Naive thymus-derived CD4-positive, alpha-beta T cell (primary cell): ENCODE measurements around the gene REXO1. TPM values are rescaled to one million over a fixed set of nuclear protein-coding genes. Genes with fewer than 3 reads are reported as not detected.
"Not testable (repeated sequence)": the region's sequence is repeated elsewhere in the genome, so short reads cannot be mapped to it uniquely, and the experiment has no call there.

Source experiments
- ATAC-seq: fragments of 150-1000 bp; cut with Tn5 transposase; 2 replicates; pipeline ENCODE4 v1.10.0; 2021; ENCODE audit warnings: mild to moderate bottlenecking, moderate library complexity
- CTCF ChIA-PET: fragments of 350-600 bp; sonication (Branson Sonifier 250); formaldehyde crosslinking; loops from one replicate; lab custom pipeline; 2021; ENCODE audit warnings: antibody characterized with exemption; lab: Charles Lee
- POLR2A ChIA-PET: fragments of 350-600 bp; sonication (Branson Sonifier 250); formaldehyde crosslinking; loops from one replicate; lab custom pipeline; 2021; ENCODE audit warnings: antibody characterized with exemption, inconsistent platforms; lab: Charles Lee
- DNase-seq, 9 donors: peaks; one replicate each; pipeline versions ENCODE4 v3.0.0 to v3.0.0-alpha.2; 2020 to 2022; ENCODE audit warnings: mixed read lengths in 1 of 9
- H3K27ac ChIP-seq: one replicate; pipeline ENCODE4 v1.7.0; 2013; ENCODE audit warnings: mild to moderate bottlenecking, low read depth, low read length, moderate library complexity
- H3K27me3 ChIP-seq, 2 donors: one replicate each; pipeline ENCODE4 v1.7.0; 2013; ENCODE audit warnings: low read length in 2 of 2, mild to moderate bottlenecking in 2 of 2, moderate library complexity in 2 of 2; ENCODE audit not compliant: control insufficient read depth in 2 of 2, insufficient read depth in 2 of 2
- H3K36me3 ChIP-seq, 3 experiments: 1 replicate in 2 of 3; 2 replicates in 1 of 3; pipeline ENCODE4 v1.7.0; 2013; ENCODE audit warnings: low read length in 3 of 3, mild to moderate bottlenecking in 3 of 3, moderate library complexity in 1 of 3; ENCODE audit not compliant: insufficient read depth in 3 of 3, control insufficient read depth in 2 of 3
- H3K4me1 ChIP-seq, 2 donors: one replicate each; pipeline ENCODE4 v1.7.0; 2013; ENCODE audit warnings: low read length in 2 of 2, mild to moderate bottlenecking in 2 of 2, moderate library complexity in 1 of 2; ENCODE audit not compliant: control insufficient read depth in 2 of 2, insufficient read depth in 2 of 2
- H3K4me3 ChIP-seq: 2 replicates; pipeline ENCODE4 v1.7.0; 2013; ENCODE audit warnings: mild to moderate bottlenecking, low read length
- H3K9me3 ChIP-seq, 3 experiments: 1 replicate in 2 of 3; 2 replicates in 1 of 3; pipeline ENCODE4 v1.7.0; 2013; ENCODE audit warnings: low read length in 3 of 3; ENCODE audit not compliant: control insufficient read depth in 2 of 3
- H3K27ac Mint-ChIP-seq, 9 donors: one replicate each; pipeline ENCODE4 v1.8.0; 2020 to 2022; ENCODE audit warnings: mixed read lengths in 9 of 9, mild to moderate bottlenecking in 8 of 9, moderate library complexity in 5 of 9, inconsistent platforms in 2 of 9
- H3K27me3 Mint-ChIP-seq, 5 donors: one replicate each; pipeline ENCODE4 v1.8.0; 2021 to 2022; ENCODE audit warnings: mixed read lengths in 5 of 5, mild to moderate bottlenecking in 1 of 5
- H3K36me3 Mint-ChIP-seq, 5 donors: one replicate each; pipeline ENCODE4 v1.8.0; 2020 to 2022; ENCODE audit warnings: mixed read lengths in 5 of 5, mild to moderate bottlenecking in 3 of 5, inconsistent platforms in 1 of 5
- H3K4me1 Mint-ChIP-seq, 7 donors: one replicate each; pipeline ENCODE4 v1.8.0; 2020 to 2022; ENCODE audit warnings: mixed read lengths in 7 of 7, mild to moderate bottlenecking in 3 of 7, inconsistent platforms in 1 of 7
- H3K4me3 Mint-ChIP-seq, 10 donors: one replicate each; pipeline ENCODE4 v1.8.0; 2020 to 2022; ENCODE audit warnings: mild to moderate bottlenecking in 10 of 10, mixed read lengths in 10 of 10, moderate library complexity in 6 of 10, inconsistent platforms in 2 of 10
- H3K9me3 Mint-ChIP-seq, 11 donors: one replicate each; pipeline ENCODE4 v1.8.0; 2020 to 2022; ENCODE audit warnings: mixed read lengths in 11 of 11, mild to moderate bottlenecking in 4 of 11, inconsistent platforms in 1 of 11, moderate library complexity in 1 of 11
- intact Hi-C, 2 donors: fragments of 100-400 bp; cut with micrococcal nuclease; formaldehyde crosslinking; loops; one replicate each; pipeline ENCODE4 v1.15.1; 2023
- polyA plus RNA-seq, 2 donors: library from polyadenylated mRNA; unstranded; fragments of 300-500 nt; fragmentation: Illumina TruSeq; gene quantifications; one replicate each; pipeline ENCODE4 v1.2.3, GENCODE V29; 2021
- total RNA-seq, 6 experiments: library from RNA in 5 of 6; stranded (reverse) in 5 of 6; gene quantifications; 1 replicate in 5 of 6; 2 replicates in 1 of 6; pipeline ENCODE4 v1.2.3 and lab custom pipeline; 2021 to 2026

Gene REXO1
- total and polyA plus RNA-seq, 7 experiments from 2014 or later: 5.4 to 92.6 (median 56.7) TPM

GRCh38 chr19:1878583-1878982 is 30.3 kb upstream of the REXO1 start:
- H3K9me3 ChIP-seq, CTCF ChIA-PET, H3K27me3 ChIP-seq, DNase-seq, H3K4me3 ChIP-seq, H3K9me3 Mint-ChIP-seq, H3K27me3 Mint-ChIP-seq, POLR2A ChIA-PET, ATAC-seq, intact Hi-C loops, H3K27ac ChIP-seq: not testable (repeated sequence)
- H3K36me3 ChIP-seq: peaks cover 0 to 24% (median 0%) of the 10 kb centered on the region in 3 experiments
- Mint-ChIP-seq H3K36me3 (peaks cover 3 to 17% (median 4%) of the 10 kb centered on the region in 5 donors), H3K27ac (peak overlapping the region in 3 of 9 donors; percentile 12 to 79 (median 69)), H3K4me1 (peaks cover 21 to 46% (median 37%) of the 10 kb centered on the region in 7 donors), H3K4me3 (peak overlapping the region in 1 of 10 donors; percentile 13)
- H3K4me1 ChIP-seq: peaks cover 37 to 40% of the 10 kb centered on the region in 2 donors

DNA sequence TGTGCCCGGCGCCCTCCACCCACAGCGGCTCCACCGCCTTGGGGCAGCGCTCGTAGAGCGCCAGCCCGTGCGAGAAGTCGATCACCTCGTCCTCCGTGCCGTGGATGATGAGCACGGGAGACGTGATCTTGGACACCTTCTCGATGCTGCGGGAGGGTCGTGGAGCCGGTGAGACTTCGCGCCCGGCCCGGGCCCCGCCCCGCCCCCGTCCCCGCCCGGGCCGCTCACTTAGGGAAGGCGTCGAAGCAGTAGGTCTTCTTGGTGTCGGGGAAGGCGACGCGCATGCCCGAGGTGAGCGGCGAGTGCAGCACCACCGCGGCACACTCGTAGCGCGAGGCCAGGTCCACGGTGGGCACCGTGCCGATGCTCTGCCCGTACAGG is 29.0 kb upstream of the REXO1 start:
- H3K27ac Mint-ChIP-seq, H3K9me3 ChIP-seq, ATAC-seq, H3K27me3 ChIP-seq, DNase-seq, H3K4me3 Mint-ChIP-seq, H3K36me3 Mint-ChIP-seq, intact Hi-C loops, H3K27me3 Mint-ChIP-seq, H3K9me3 Mint-ChIP-seq, H3K4me3 ChIP-seq, H3K27ac ChIP-seq: not testable (repeated sequence)
- ChIA-PET POLR2A (interaction anchor here (1.6 to 3.2 kb wide), 3 partner anchors 8 to 21 kb away, joined by 13 to 21 read pairs (median 17); partner anchors contain the start of gene ABHD17A), CTCF (interaction anchor here (1.0 kb wide), 1 partner anchor 19 kb away, joined by 3 read pairs; no protein-coding TSS in a partner anchor)
- H3K36me3 ChIP-seq: peaks cover 0 to 36% (median 0%) of the 10 kb centered on the region in 3 experiments
- H3K4me1 ChIP-seq: peaks cover 35 to 39% of the 10 kb centered on the region in 2 donors
- H3K4me1 Mint-ChIP-seq: peaks cover 13 to 43% (median 25%) of the 10 kb centered on the region in 7 donors

DNA sequence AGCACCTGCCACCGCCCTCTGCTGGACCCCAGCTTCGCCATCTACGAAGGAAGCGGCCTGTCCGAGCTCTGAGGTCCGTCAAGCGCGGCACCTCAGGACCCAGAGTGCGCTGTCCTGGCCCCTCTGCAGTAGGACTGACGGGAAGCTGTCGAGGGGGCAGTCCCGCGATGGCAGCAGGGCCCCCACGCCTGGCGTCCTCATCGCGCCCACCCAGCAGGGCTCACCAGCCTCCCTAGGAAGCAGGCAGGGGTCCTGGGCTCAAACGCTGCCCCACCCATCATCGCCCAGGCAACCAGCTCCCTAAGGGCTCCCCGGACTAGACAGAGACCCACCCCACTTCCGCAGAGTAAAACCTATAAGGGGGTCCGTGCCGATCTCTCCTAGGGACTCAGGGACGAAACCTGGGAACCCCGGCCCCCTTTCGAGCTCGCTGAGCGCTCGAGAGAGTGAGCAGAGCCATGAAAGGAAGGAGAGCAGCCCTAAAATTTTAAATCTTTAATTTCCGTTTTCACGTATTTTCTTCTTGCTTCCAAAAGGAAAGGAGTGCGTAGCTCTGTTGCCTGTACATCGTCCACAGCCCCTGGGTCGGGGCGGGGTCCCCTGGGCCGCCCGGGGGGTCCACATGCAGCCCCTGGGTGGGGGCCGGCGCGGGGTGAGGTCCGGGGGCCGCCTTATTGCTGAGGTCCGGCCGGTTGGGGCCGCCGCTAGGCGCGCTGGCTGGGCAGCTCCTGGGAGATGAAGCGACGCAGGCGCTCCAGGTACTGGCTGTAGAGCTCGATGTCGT is 28.4 kb upstream of the REXO1 start:
- DNase-seq, H3K9me3 ChIP-seq, H3K27me3 ChIP-seq, H3K27me3 Mint-ChIP-seq, H3K9me3 Mint-ChIP-seq, H3K36me3 Mint-ChIP-seq: not testable (repeated sequence)
- peak overlapping the region; percentile 92 to 98 (median 95) for H3K27ac Mint-ChIP-seq
- Histone ChIP-seq H3K4me3 (peak overlapping the region; percentile 83), H3K36me3 (peaks cover 0 to 36% (median 0%) of the 10 kb centered on the region in 3 experiments), H3K4me1 (peaks cover 30 to 35% of the 10 kb centered on the region in 2 donors), H3K27ac (peak overlapping the region; percentile 98)
- peaks cover 11 to 39% (median 21%) of the 10 kb centered on the region in 7 donors for H3K4me1 Mint-ChIP-seq
- ChIA-PET CTCF (interaction anchor here (0.8 to 1.0 kb wide), 2 partner anchors 18 to 52 kb away, joined by 3 to 4 read pairs; no protein-coding TSS in a partner anchor), POLR2A (interaction anchor here (0.7 to 3.2 kb wide), 12 partner anchors 8 to 135 kb away, joined by 3 to 40 read pairs (median 4); partner anchors contain the start of genes ABHD17A, ADAT3 and SCAMP4)
- peak; percentile 11 for ATAC-seq
- intact Hi-C loops: loop anchor here (1.0 kb wide), 5 partner anchors 8 to 29 kb away; partner anchors contain the start of genes ADAT3 (in 2 of the 2), SCAMP4 (in 2 of the 2) and ABHD17A (in 1 of the 2)
- peak overlapping the region; percentile 89 to 100 (median 98) for H3K4me3 Mint-ChIP-seq

DNA sequence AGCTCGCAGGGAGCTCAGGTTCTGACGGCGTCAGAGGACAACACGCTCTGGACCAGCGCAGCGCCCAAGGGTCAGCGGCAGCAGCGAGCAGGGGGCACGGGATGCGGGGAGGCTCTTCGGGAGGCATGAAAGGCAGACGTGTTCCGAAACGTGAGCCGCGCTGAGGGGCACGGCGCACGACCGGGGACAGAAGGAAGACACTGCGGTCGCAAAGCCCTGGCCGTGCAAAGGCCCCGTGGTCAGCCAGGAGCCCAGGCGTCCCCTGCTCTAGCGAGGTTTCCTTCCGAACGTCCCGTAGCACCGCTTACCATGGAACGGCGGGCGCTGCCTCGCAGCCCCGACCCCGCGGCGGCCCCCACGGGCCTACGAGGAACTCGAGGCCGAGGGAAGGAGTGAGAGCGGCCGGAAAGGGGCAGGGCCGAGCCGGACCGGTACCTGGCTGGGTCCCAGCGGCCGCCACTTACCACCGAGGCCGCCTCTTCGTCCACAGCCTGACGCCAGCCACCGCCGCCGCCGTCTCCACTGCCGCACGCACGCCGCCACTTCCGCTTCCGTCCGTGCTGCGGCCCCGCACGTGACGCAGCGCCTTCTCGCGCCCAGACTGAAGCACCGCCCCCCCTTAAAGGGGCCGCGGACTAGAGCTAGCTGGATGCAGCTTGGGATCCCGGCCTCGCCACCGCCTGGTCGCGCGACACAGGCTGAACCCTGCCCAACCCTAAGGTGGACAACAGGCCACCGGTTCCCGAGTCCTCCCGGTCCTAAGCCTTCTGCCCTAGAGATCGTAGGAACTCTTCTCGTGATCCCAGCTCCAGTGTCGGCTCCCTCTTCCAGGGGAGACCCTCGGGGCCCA is 27.6 kb upstream of the REXO1 start:
- H3K27me3 Mint-ChIP-seq: peaks cover 0 to 2% (median 0%) of the 10 kb centered on the region in 5 donors
- peak; percentile 75 to 92 (median 85) for DNase-seq
- Histone ChIP-seq H3K27me3 (no peaks in the 10 kb centered on the region), H3K36me3 (peaks cover 0 to 42% (median 0%) of the 10 kb centered on the region in 3 experiments), H3K4me3 (peak overlapping the region; percentile 83), H3K27ac (peak overlapping the region; percentile 98), H3K9me3 (no peaks in the 10 kb centered on the region), H3K4me1 (peaks cover 27 to 31% of the 10 kb centered on the region in 2 donors)
- peaks cover 0 to 9% (median 0%) of the 10 kb centered on the region in 5 donors for H3K36me3 Mint-ChIP-seq
- intact Hi-C loops: loop anchor here (1.0 kb wide), 5 partner anchors 8 to 29 kb away; partner anchors contain the start of genes ADAT3 (in 2 of the 2), SCAMP4 (in 2 of the 2) and ABHD17A (in 1 of the 2)
- CTCF ChIA-PET: interaction anchor here (0.7 to 1.2 kb wide), 5 partner anchors 9 to 53 kb away, joined by 3 to 4 read pairs (median 3); partner anchors contain the start of gene ABHD17A
- peaks cover 9 to 41% (median 21%) of the 10 kb centered on the region in 7 donors for H3K4me1 Mint-ChIP-seq
- H3K9me3 Mint-ChIP-seq: no peaks in the 10 kb centered on the region
- H3K4me3 Mint-ChIP-seq: peak overlapping the region; percentile 95 to 100 (median 98)
- ATAC-seq: peak; percentile 95
- peak overlapping the region; percentile 93 to 99 (median 98) for H3K27ac Mint-ChIP-seq
- POLR2A ChIA-PET: interaction anchor here (0.7 to 3.2 kb wide), 14 partner anchors 9 to 135 kb away, joined by 3 to 40 read pairs (median 4); partner anchors contain the start of genes ABHD17A, ADAT3 and SCAMP4

DNA sequence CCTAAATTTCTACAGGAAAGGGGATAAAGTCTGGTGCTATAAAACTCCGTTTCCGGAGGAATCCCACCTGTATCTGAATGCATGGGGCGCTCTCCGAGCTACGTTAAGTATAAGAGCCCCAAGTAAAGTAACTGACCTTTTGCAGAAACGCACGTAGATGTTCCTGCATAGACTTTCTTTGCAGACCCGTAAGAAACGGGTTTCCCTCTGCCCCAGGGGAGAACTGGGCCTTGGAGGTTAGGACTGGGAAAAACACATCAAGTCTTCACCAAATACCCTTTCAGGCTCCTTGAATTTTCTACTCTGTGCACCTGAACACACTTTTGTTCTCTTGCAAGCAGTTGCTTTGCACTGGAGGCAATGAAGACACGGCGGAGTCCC is 27.0 kb upstream of the REXO1 start:
- not testable (repeated sequence) for H3K27me3 Mint-ChIP-seq, H3K9me3 Mint-ChIP-seq, H3K27me3 ChIP-seq, H3K9me3 ChIP-seq, DNase-seq
- peaks cover 0 to 13% (median 0%) of the 10 kb centered on the region in 5 donors for H3K36me3 Mint-ChIP-seq
- peaks cover 0 to 42% (median 1%) of the 10 kb centered on the region in 3 experiments for H3K36me3 ChIP-seq
- peak overlapping the region; percentile 93 to 99 (median 98) for H3K27ac Mint-ChIP-seq
- peak overlapping the region; percentile 95 to 100 (median 98) for H3K4me3 Mint-ChIP-seq
- peaks cover 21 to 26% of the 10 kb centered on the region in 2 donors for H3K4me1 ChIP-seq
- H3K4me3 ChIP-seq: peak overlapping the region; percentile 83
- CTCF ChIA-PET: interaction anchor here (1.1 to 1.2 kb wide), 2 partner anchors 11 to 29 kb away, joined by 3 read pairs; no protein-coding TSS in a partner anchor
- H3K27ac ChIP-seq: peak overlapping the region; percentile 98
- ATAC-seq: peak; percentile 8
- H3K4me1 Mint-ChIP-seq: peaks cover 11 to 44% (median 23%) of the 10 kb centered on the region in 7 donors
- intact Hi-C loops: loop anchor here in 1 of 2 donors (1.0 kb wide), 1 partner anchor 11 kb away; no protein-coding TSS in a partner anchor
- POLR2A ChIA-PET: interaction anchor here (0.6 to 3.2 kb wide), 9 partner anchors 9 to 606 kb away, joined by 3 to 40 read pairs (median 5); partner anchors contain the start of genes ADAT3, CIRBP and SCAMP4
